ENCODE data around the gene TSPOAP1. TPM values are rescaled to one million over a fixed set of nuclear protein-coding genes. Genes with fewer than 3 reads are reported as not detected.

The TSPOAP1 gene
- total RNA-seq, 2 experiments from 2014 or later = 17.8 to 19.5 TPM

- H3K9me3 ChIP-seq (ENCODE audit: control insufficient read depth in 1 of 2, insufficient read depth in 1 of 2, low read length in 2 of 2) = no peaks in the 10 kb centered on the region
- TF ChIP-seq CTCF (IDR thresholded peaks at IDR 0.05) = no peak
- peaks cover 0 to 2% of the 10 kb centered on the region in 2 experiments for H3K27me3 ChIP-seq (ENCODE audit: control insufficient read depth in 1 of 2, insufficient read depth in 2 of 2, low read length in 2 of 2)
- peaks cover 6% of the 10 kb centered on the region for H3K4me1 ChIP-seq (ENCODE audit: insufficient read depth, low read length)
- no peak overlapping the region for H3K27ac Mint-ChIP-seq
- no peak for ATAC-seq (ENCODE audit: poor library complexity)
- CTCF ChIA-PET = no interaction called here
- H3K36me3 Mint-ChIP-seq (ENCODE audit: low read depth) = no peaks in the 10 kb centered on the region
- no peaks in the 10 kb centered on the region for H3K36me3 ChIP-seq (ENCODE audit: insufficient read depth, low read length)
- peaks cover 40% of the 10 kb centered on the region for H3K27me3 Mint-ChIP-seq
- H3K4me3 ChIP-seq (ENCODE audit: low read length) = no peak overlapping the region
- no peak for DNase-seq
- H3K9me3 Mint-ChIP-seq = no peaks in the 10 kb centered on the region
- no peak overlapping the region for H3K27ac ChIP-seq (ENCODE audit: low read depth in 1 of 2, low read length in 2 of 2)
- intact Hi-C loops (cut with DNase I, micrococcal nuclease) = no loop called here
- peaks cover 4% of the 10 kb centered on the region for H3K4me1 Mint-ChIP-seq (ENCODE audit: low read depth)
- POLR2A ChIA-PET = no interaction called here
- H3K4me3 Mint-ChIP-seq = no peak overlapping the region
Measured at GRCh38 chr17:58279736-58280479, 48.7 kb downstream of the TSPOAP1 start.

GRCh38 chr17:58279016-58279711 is 49.4 kb downstream of the TSPOAP1 start:
- Histone ChIP-seq H3K4me3 (ENCODE audit: low read length) (no peak overlapping the region), H3K27ac (ENCODE audit: low read depth in 1 of 2, low read length in 2 of 2) (no peak overlapping the region), H3K4me1 (ENCODE audit: insufficient read depth, low read length) (peaks cover 6% of the 10 kb centered on the region), H3K36me3 (ENCODE audit: insufficient read depth, low read length) (no peaks in the 10 kb centered on the region), H3K9me3 (ENCODE audit: control insufficient read depth in 1 of 2, insufficient read depth in 1 of 2, low read length in 2 of 2) (no peaks in the 10 kb centered on the region), H3K27me3 (ENCODE audit: control insufficient read depth in 1 of 2, insufficient read depth in 2 of 2, low read length in 2 of 2) (no peaks in the 10 kb centered on the region)
- no peak overlapping the region for H3K27ac Mint-ChIP-seq
- ChIA-PET CTCF (no interaction called here), POLR2A (no interaction called here)
- intact Hi-C loops (cut with DNase I, micrococcal nuclease) = no loop called here
- no peak for TF ChIP-seq CTCF (IDR thresholded peaks at IDR 0.05)
- no peak for ATAC-seq (ENCODE audit: poor library complexity)
- peaks cover 39% of the 10 kb centered on the region for H3K27me3 Mint-ChIP-seq
- H3K9me3 Mint-ChIP-seq = no peaks in the 10 kb centered on the region
- DNase-seq = peak in 3 of 14 experiments; percentile 8 to 58 (median 48)
- H3K4me3 Mint-ChIP-seq = no peak overlapping the region
- peaks cover 4% of the 10 kb centered on the region for H3K4me1 Mint-ChIP-seq (ENCODE audit: low read depth)
- H3K36me3 Mint-ChIP-seq (ENCODE audit: low read depth) = no peaks in the 10 kb centered on the region

- ChIA-PET CTCF (no interaction called here), POLR2A (no interaction called here)
- peaks cover 4% of the 10 kb centered on the region for H3K4me1 Mint-ChIP-seq (ENCODE audit: low read depth)
- no peak for TF ChIP-seq CTCF (IDR thresholded peaks at IDR 0.05)
- intact Hi-C loops (cut with DNase I, micrococcal nuclease) = no loop called here
- H3K4me3 Mint-ChIP-seq = no peak overlapping the region
- Histone ChIP-seq H3K9me3 (ENCODE audit: control insufficient read depth in 1 of 2, insufficient read depth in 1 of 2, low read length in 2 of 2) (no peaks in the 10 kb centered on the region), H3K4me3 (ENCODE audit: low read length) (no peak overlapping the region), H3K27ac (ENCODE audit: low read depth in 1 of 2, low read length in 2 of 2) (no peak overlapping the region), H3K36me3 (ENCODE audit: insufficient read depth, low read length) (no peaks in the 10 kb centered on the region), H3K27me3 (ENCODE audit: control insufficient read depth in 1 of 2, insufficient read depth in 2 of 2, low read length in 2 of 2) (no peaks in the 10 kb centered on the region), H3K4me1 (ENCODE audit: insufficient read depth, low read length) (peaks cover 6% of the 10 kb centered on the region)
- H3K9me3 Mint-ChIP-seq = no peaks in the 10 kb centered on the region
- ATAC-seq (ENCODE audit: poor library complexity) = no peak
- H3K36me3 Mint-ChIP-seq (ENCODE audit: low read depth) = no peaks in the 10 kb centered on the region
- H3K27me3 Mint-ChIP-seq = peaks cover 39% of the 10 kb centered on the region
- H3K27ac Mint-ChIP-seq = no peak overlapping the region
- DNase-seq = peak in 1 of 14 experiments; percentile 13
Measured at GRCh38 chr17:58278661-58279015, 50.0 kb downstream of the TSPOAP1 start.
